AG10803 (cell line): Measurements from ENCODE around the gene PTPRM.

ENCODE experiments used
- DNase-seq: peaks from one replicate; pipeline ENCODE4 v3.0.0; 2010; ENCODE audit warnings: low read depth
- H3K4me3 ChIP-seq: 2 replicates; pipeline ENCODE4 v1.5.1; 2011; ENCODE audit warnings: mild to moderate bottlenecking, low read length, control low read depth
- CTCF ChIP-seq: conservative IDR thresholded peaks from 2 replicates; pipeline ENCODE4 v1.5.1; 2011; ENCODE audit warnings: mild to moderate bottlenecking, low read length, control low read depth, inconsistent platforms

Gene PTPRM

GRCh38 chr18:8063733-8064132 lies 496.6 kb downstream of the PTPRM start:
- TF ChIP-seq CTCF: no peak
- DNase-seq: no peak

GRCh38 chr18:8065284-8065683 lies 498.2 kb downstream of the PTPRM start:
- TF ChIP-seq CTCF: no peak
- H3K4me3 ChIP-seq: no peak overlapping the region
- DNase-seq: no peak

More at GRCh38 chr18:8063733-8064132, 496.6 kb downstream of the PTPRM start:
- H3K4me3 ChIP-seq: no peak overlapping the region

- no peak for DNase-seq
- TF ChIP-seq CTCF: no peak
- no peak overlapping the region for H3K4me3 ChIP-seq
Measured at GRCh38 chr18:8065773-8066172, 498.7 kb downstream of the PTPRM start.

GRCh38 chr18:8069708-8070107 lies 502.6 kb downstream of the PTPRM start:
- no peak for TF ChIP-seq CTCF
- DNase-seq: no peak
- H3K4me3 ChIP-seq: no peak overlapping the region

- DNase-seq: no peak
- TF ChIP-seq CTCF: no peak
- no peak overlapping the region for H3K4me3 ChIP-seq
Measured at GRCh38 chr18:8073167-8073566, 506.1 kb downstream of the PTPRM start.

GRCh38 chr18:8080092-8080491 lies 513.0 kb downstream of the PTPRM start:
- TF ChIP-seq CTCF: no peak
- no peak overlapping the region for H3K4me3 ChIP-seq
- DNase-seq: no peak

- H3K4me3 ChIP-seq: no peak overlapping the region
Measured at GRCh38 chr18:8081267-8081666, 514.2 kb downstream of the PTPRM start.

More at GRCh38 chr18:8081267-8081666, 514.2 kb downstream of the PTPRM start:
- no peak for DNase-seq
- TF ChIP-seq CTCF: no peak
